ENCODE measurements around the gene PANK2.

The PANK2 gene

GRCh38 chr20:3901028-3901705 lies 12.0 kb downstream of the PANK2 start:
- DNase-seq (ENCODE audit: low read depth in 2 of 2) = no peak

- no peak for DNase-seq (ENCODE audit: low read depth in 2 of 2)
Observed at GRCh38 chr20:3901706-3902440, 12.7 kb downstream of the PANK2 start.

GRCh38 chr20:3902446-3902845 lies 13.3 kb downstream of the PANK2 start:
- DNase-seq (ENCODE audit: low read depth in 2 of 2) = no peak

- DNase-seq (ENCODE audit: low read depth in 2 of 2) = no peak
Observed at GRCh38 chr20:3904224-3904623, 15.0 kb downstream of the PANK2 start.

GRCh38 chr20:3904857-3905256 lies 15.7 kb downstream of the PANK2 start:
- DNase-seq (ENCODE audit: low read depth in 2 of 2) = no peak

GRCh38 chr20:3906744-3907721 lies 17.8 kb downstream of the PANK2 start:
- peak; percentile 33 to 39 for DNase-seq (ENCODE audit: low read depth in 2 of 2)

- DNase-seq (ENCODE audit: low read depth in 2 of 2) = no peak
Observed at GRCh38 chr20:3908667-3909066, 19.5 kb downstream of the PANK2 start.

- DNase-seq (ENCODE audit: low read depth in 2 of 2) = no peak
Observed at GRCh38 chr20:3909952-3910366, 20.8 kb downstream of the PANK2 start.

- no peak for DNase-seq (ENCODE audit: low read depth in 2 of 2)
Observed at GRCh38 chr20:3910853-3911252, 21.7 kb downstream of the PANK2 start.

- no peak for DNase-seq (ENCODE audit: low read depth in 2 of 2)
Observed at GRCh38 chr20:3911956-3912355, 22.8 kb downstream of the PANK2 start.

- DNase-seq (ENCODE audit: low read depth in 2 of 2) = no peak
Observed at GRCh38 chr20:3914446-3914845, 25.3 kb downstream of the PANK2 start.

- no peak for DNase-seq (ENCODE audit: low read depth in 2 of 2)
Observed at GRCh38 chr20:3915691-3916090, 26.5 kb downstream of the PANK2 start.

- no peak for DNase-seq (ENCODE audit: low read depth in 2 of 2)
Observed at GRCh38 chr20:3916364-3916763, 27.2 kb downstream of the PANK2 start.

- no peak for DNase-seq (ENCODE audit: low read depth in 2 of 2)
Observed at GRCh38 chr20:3919352-3919751, 30.2 kb downstream of the PANK2 start.

GRCh38 chr20:3922223-3922982 lies 33.2 kb downstream of the PANK2 start:
- DNase-seq (ENCODE audit: low read depth in 2 of 2) = no peak

- no peak for DNase-seq (ENCODE audit: low read depth in 2 of 2)
Observed at GRCh38 chr20:3922983-3923339, 33.8 kb downstream of the PANK2 start.

- no peak for DNase-seq (ENCODE audit: low read depth in 2 of 2)
Observed at GRCh38 chr20:3923818-3924217, 34.6 kb downstream of the PANK2 start.

- no peak for DNase-seq (ENCODE audit: low read depth in 2 of 2)
Observed at GRCh38 chr20:3924304-3925112, 35.3 kb downstream of the PANK2 start.

GRCh38 chr20:3925113-3925695 lies 36.0 kb downstream of the PANK2 start:
- no peak for DNase-seq (ENCODE audit: low read depth in 2 of 2)

- no peak for DNase-seq (ENCODE audit: low read depth in 2 of 2)
Observed at GRCh38 chr20:3925899-3926638, 36.9 kb downstream of the PANK2 start.
